NCI-H2196 treated with DMSO at 0.1 percent for 48 hours (cell line): ENCODE measurements around the gene NDUFAF8.

ENCODE experiments used
- DNase-seq: peaks from one replicate; lab custom pipeline; 2025; ENCODE audit not compliant: unreplicated experiment; lab: John Stamatoyannopoulos, UW

The NDUFAF8 gene

GRCh38 chr17:81200695-81201580 lies 38.2 kb upstream of the NDUFAF8 start:
- peak; percentile 26 for DNase-seq

GRCh38 chr17:81202318-81202717 lies 36.8 kb upstream of the NDUFAF8 start:
- no peak for DNase-seq

GRCh38 chr17:81203136-81203535 lies 36.0 kb upstream of the NDUFAF8 start:
- no peak for DNase-seq

- no peak for DNase-seq
These were observed 34.5 kb upstream of the NDUFAF8 start for GRCh38 chr17:81204578-81204977.

GRCh38 chr17:81206166-81206565 lies 33.0 kb upstream of the NDUFAF8 start:
- no peak for DNase-seq

- DNase-seq = no peak
These were observed 32.5 kb upstream of the NDUFAF8 start for GRCh38 chr17:81206657-81207056.

GRCh38 chr17:81207610-81208581 lies 31.2 kb upstream of the NDUFAF8 start:
- peak; percentile 39 for DNase-seq

GRCh38 chr17:81208651-81209050 lies 30.5 kb upstream of the NDUFAF8 start:
- DNase-seq = no peak

GRCh38 chr17:81209141-81209540 lies 30.0 kb upstream of the NDUFAF8 start:
- no peak for DNase-seq

GRCh38 chr17:81210466-81210865 lies 28.7 kb upstream of the NDUFAF8 start:
- no peak for DNase-seq

- no peak for DNase-seq
These were observed 28.2 kb upstream of the NDUFAF8 start for GRCh38 chr17:81210868-81211267.

GRCh38 chr17:81212365-81212764 lies 26.8 kb upstream of the NDUFAF8 start:
- no peak for DNase-seq

- DNase-seq = no peak
These were observed 25.1 kb upstream of the NDUFAF8 start for GRCh38 chr17:81213978-81214377.

GRCh38 chr17:81217491-81217890 lies 21.6 kb upstream of the NDUFAF8 start:
- no peak for DNase-seq

- DNase-seq = no peak
These were observed 20.7 kb upstream of the NDUFAF8 start for GRCh38 chr17:81218459-81218858.

- no peak for DNase-seq
These were observed 20.1 kb upstream of the NDUFAF8 start for GRCh38 chr17:81218991-81219390.

GRCh38 chr17:81219476-81220180 lies 19.5 kb upstream of the NDUFAF8 start:
- no peak for DNase-seq

GRCh38 chr17:81221371-81221841 lies 17.7 kb upstream of the NDUFAF8 start:
- no peak for DNase-seq

- DNase-seq = no peak
These were observed 17.1 kb upstream of the NDUFAF8 start for GRCh38 chr17:81221842-81222619.

- DNase-seq = no peak
These were observed 16.6 kb upstream of the NDUFAF8 start for GRCh38 chr17:81222620-81222905.
